KBM-7 (cell line): ENCODE measurements around the gene BDNF.
"Not testable (repeated sequence)": the region's sequence is repeated elsewhere in the genome, so short reads cannot be mapped to it uniquely, and the experiment has no call there.

Source experiments
- DNase-seq: peaks from one replicate; pipeline ENCODE4 v3.0.0-alpha.2; 2015
- in situ Hi-C: fragments of 300-500 bp; cut with MboI; formaldehyde crosslinking; loops from 2 replicates; pipeline ENCODE4 v1.14.3; 2020; ENCODE audit warnings: low sequenced_read_pairs, low pct_unique_long_range_greater_than_20kb, mixed read lengths

The BDNF gene

GRCh38 chr11:27678242-27678641 is 22.0 kb downstream of the BDNF start:
- in situ Hi-C loops: no loop called here
- DNase-seq: no peak

GRCh38 chr11:27677108-27677507 is 23.1 kb downstream of the BDNF start:
- DNase-seq: no peak
- in situ Hi-C loops: no loop called here

DNA sequence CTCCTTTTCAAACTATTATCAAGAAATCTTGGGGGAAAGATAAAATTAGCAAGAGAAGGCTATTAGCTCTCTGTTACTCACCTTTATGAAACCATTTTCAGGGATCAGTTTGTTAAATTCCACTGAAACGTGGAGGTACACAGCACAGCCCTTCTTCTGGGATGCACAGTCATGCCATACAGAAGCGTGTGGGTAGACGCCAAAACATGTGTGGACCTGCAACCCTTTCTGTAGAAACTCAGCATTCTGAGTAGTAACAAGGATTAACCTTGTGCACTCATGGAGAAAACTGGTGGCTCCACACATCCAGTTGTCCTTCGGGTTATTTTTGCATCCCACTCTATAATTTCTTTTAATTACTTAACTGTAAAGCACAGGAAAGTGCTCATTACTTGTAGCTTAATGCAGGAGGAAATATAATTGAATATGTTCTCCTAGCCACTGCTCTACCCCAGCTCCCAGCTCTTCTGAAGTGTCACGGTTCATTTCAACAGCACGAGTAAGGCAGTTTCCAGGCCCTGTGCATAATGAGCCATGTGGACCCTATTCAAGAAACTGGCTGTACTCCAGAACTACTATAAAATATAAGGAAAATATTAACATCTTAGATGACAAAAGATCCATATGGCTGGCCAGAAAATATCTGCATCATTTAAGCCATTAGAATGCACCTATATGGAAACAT is 26.1 kb downstream of the BDNF start:
- in situ Hi-C loops: no loop called here

GRCh38 chr11:27672836-27673464 is 27.3 kb downstream of the BDNF start:
- no peak for DNase-seq
- in situ Hi-C loops: no loop called here

More for the DNA sequence above, 26.1 kb downstream of the BDNF start:
- no peak for DNase-seq

DNA sequence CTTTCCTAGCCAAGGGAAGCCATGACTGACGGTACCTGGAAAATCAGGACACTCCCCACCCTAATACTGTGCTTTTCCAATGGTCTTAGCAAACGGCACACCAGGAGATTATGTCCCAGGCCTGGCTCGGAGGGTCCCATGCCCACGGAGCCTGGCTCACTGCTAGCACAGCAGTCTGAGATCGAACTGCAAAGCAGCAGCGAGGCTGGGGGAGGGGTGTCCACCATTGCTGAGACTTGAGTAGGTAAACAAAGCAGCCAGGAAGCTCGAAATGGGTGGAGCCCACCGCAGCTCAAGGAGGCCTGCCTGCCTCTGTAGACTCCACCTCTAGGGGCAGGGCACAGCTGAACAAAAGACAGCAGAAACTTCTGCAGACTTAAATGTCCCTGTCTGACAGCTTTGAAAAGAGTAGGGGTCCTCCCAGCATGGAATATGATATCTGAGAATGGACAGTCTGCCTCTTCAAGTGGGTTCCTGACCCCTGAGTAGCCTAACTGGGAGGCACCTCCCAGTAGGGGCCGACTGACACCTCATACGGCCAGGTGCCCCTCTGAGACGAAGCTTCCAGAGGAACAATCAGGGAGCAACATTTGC is 34.6 kb downstream of the BDNF start:
- in situ Hi-C loops, DNase-seq: not testable (repeated sequence)

DNA sequence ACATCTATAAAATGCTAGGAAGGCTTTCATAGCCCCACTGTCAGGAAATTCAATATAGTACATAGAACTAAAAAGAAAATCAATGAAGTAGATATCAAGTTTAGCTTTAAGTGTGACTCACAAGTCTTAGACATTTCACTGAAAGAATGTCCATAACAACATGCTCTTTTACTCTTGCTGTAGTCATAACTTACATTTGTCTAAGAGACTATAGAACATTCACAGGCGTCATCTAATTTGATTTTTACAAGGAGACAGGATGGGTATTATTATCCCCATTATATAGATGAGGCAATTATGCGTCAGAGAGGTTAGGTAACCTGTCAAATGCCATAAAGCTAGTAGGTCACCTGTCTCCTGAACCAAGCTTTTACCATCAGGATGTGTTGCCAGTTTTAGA is 36.9 kb downstream of the BDNF start:
- in situ Hi-C loops: no loop called here
- DNase-seq: no peak

- in situ Hi-C loops: no loop called here
- DNase-seq: no peak
These were observed 40.1 kb downstream of the BDNF start for GRCh38 chr11:27660171-27660570.

DNA sequence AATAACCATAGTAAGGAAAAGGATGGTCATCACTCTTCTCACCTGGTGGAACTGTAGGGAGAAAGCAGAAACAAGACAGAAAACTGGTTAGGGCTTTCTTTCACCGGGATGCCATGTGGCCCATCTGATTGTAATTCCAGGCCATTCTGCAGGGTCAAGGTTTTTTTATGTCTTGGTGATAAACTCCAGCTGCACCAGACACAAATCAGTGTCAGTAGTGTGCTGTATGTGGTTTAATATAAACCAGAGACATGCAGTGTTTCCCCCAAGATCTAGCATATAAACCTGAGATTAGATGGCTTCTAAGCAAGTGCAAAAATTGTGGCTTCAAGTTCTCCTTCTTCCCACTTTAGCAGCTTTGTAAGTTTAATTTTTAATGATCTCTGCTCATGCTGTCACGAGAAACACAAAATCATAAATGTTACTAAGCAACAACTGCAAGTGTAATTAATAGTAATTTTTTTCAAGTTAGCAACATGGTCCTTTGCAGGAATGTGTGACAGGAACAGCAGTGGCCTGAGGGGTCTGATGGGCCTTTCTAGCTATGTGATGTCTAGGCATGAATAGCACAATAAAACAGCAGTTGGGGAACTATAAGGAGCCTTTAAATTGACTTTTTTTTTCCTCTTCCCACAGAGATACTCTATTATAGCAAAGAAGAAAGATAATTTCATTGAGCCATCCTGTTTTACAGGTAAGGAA is 41.6 kb downstream of the BDNF start:
- no peak for DNase-seq
- in situ Hi-C loops: no loop called here

GRCh38 chr11:27656806-27657483 is 43.3 kb downstream of the BDNF start:
- in situ Hi-C loops: no loop called here
- no peak for DNase-seq

- DNase-seq: no peak
- in situ Hi-C loops: no loop called here
These were observed 43.9 kb downstream of the BDNF start for GRCh38 chr11:27656320-27656719.

DNA sequence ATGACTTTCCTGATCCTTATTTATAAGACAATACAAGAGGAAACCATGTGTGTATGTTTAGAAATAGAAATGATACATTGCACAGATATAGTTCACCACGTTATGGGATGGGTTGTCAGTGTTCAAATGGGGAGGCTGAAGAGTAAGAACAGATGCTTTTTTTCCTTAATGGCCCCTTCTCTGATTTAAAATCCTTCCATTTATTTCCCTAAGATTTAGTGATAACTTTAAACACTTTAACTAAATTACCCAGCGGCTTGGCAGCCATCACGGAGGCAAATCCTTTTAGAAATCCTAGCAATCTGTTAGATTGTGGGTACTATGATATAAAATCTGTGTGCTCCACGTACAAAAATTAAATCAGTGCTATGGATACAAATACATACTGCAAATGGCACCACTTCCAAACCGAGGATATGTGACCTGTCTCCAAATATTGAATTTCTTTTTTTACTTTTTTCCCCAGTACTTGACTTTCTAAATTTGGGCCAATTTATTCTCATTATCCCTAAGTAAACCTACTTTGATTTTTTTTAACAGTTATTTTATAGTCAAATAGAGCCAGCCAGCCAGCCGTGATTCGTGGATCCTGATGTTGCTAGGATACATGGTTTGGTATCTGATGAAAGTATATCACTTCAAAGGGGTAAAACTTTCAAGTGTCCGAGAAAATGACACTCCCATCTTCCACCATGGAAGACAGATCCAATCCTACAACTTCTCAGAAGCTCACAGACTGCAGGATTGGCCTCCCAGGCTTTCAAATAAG is 46.1 kb downstream of the BDNF start:
- no peak for DNase-seq
- in situ Hi-C loops: no loop called here

DNA sequence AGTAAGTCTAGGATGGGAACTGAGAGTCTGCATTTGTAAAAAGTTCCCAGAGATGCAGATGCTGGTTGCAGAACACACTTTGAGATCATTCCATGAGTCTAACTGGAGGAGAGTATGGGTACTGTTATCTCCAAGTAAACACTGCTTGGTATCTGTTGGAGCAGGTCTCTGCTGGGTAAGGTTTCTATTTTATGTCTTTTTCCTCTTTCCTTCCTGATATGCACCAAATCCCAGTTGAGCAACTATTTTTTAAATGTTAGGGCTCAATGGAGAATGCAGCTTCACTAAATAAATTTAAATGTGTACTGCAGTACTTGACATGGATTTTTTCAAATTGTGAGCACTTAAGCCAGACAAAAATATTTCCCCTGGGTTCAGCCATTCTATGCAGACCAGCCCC is 48.5 kb downstream of the BDNF start:
- in situ Hi-C loops: no loop called here
- DNase-seq: no peak

DNA sequence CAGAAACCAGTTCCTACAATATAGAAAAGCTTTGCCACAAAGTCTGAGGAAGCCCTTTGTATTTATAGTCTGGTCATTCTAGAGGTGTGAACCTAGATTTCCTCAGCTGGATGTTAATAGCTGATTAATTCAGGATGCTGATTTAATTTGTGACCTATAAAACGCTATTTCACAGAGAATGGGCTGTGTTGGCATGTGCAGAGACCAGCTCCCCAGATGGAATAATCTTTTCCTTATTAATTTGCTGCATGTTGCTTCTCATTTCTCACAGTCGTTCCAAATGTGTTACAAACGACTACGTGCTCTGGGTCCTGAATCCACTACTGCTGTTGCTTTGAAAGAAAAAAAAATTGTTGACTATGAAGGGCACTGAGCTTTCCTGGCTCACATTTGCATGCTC is 49.3 kb downstream of the BDNF start:
- no peak for DNase-seq
- in situ Hi-C loops: no loop called here

GRCh38 chr11:27649800-27650199 is 50.5 kb downstream of the BDNF start:
- in situ Hi-C loops: no loop called here
- DNase-seq: no peak

DNA sequence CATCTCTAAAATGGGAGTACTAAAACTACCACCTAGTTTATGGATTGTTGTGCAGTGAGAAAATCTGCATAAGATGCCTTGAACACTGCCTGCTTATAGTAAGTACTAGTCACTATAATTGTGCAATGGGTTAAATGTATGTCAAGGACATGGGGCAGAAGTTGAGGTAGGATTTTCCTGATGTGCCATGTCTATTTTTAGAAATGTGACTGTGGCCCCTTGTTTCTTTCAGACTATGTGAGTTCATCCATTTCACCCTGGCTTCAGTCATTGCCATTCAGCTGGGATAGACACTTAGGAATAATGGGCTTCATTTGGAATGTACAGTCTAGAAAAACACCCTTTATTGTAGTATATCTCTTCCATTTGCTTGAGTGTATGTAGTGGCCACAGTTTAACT is 51.4 kb downstream of the BDNF start:
- in situ Hi-C loops: no loop called here
- no peak for DNase-seq

GRCh38 chr11:27646051-27646818 is 54.0 kb downstream of the BDNF start:
- in situ Hi-C loops: no loop called here
- no peak for DNase-seq

- in situ Hi-C loops: no loop called here
- no peak for DNase-seq
These were observed 57.3 kb downstream of the BDNF start for GRCh38 chr11:27642954-27643353.

DNA sequence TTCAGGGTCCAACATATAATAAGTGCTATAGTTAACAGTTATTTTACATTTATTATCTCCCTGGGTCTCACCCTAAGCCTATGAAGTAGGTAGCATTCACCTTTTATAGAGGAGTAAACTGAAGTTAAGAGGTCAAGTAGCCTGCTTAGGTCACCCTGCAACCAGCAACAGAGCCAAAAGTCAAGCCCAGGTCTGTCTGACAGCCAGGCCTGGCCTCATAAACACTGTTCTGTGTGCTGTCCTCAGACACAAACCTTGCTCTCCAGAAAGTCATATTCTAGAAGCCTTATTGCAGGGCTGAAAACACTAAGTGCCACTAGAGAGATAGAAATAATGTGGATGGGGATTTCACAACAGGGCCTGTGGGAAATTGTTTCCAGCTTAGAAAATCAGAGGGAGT is 59.3 kb downstream of the BDNF start:
- in situ Hi-C loops: no loop called here
- DNase-seq: no peak
